Breast epithelium (tissue), 3 donors: ENCODE measurements around the gene LY86.

Source experiments
- CTCF ChIP-seq, 3 donors: fragments of 450-650 bp; IDR thresholded peaks; one replicate each; pipeline ENCODE4 v1.5.1; 2016 to 2017; ENCODE audit warnings: antibody characterized with exemption in 3 of 3, mild to moderate bottlenecking in 3 of 3, moderate library complexity in 3 of 3
- POLR2A ChIP-seq: fragments of 450-650 bp; IDR thresholded peaks from one replicate; pipeline ENCODE4 v1.6.1; 2016; ENCODE audit warnings: antibody characterized with exemption, mild to moderate bottlenecking, moderate library complexity
- POLR2AphosphoS5 ChIP-seq, 3 donors: sonication (generic); formaldehyde crosslinking; IDR thresholded peaks; one replicate each; pipeline ENCODE4 v1.6.1; 2017; ENCODE audit warnings: antibody characterized with exemption in 3 of 3

- TF ChIP-seq POLR2A (no peak), POLR2AphosphoS5 (IDR thresholded peaks at IDR 0.05) (no peak), CTCF (IDR thresholded peaks at IDR 0.05) (no peak)
These were observed 28.1 kb downstream of the LY86 start for GRCh38 chr6:6616656-6617055.
